AG04450 (cell line): ENCODE measurements around the gene CPT1A. TPM values are rescaled to one million over a fixed set of nuclear protein-coding genes. Genes with fewer than 3 reads are reported as not detected.

Source experiments
- CTCF ChIA-PET: fragments of 300-600, 350-600 bp; formaldehyde crosslinking; extraction: SDS; loops from one replicate; lab custom pipeline; 2022; ENCODE audit warnings: antibody characterized with exemption, inconsistent platforms; lab: Charles Lee
- POLR2A ChIA-PET: fragments of 350-600 bp; formaldehyde crosslinking; extraction: SDS; loops from one replicate; lab custom pipeline; 2021; ENCODE audit warnings: antibody characterized with exemption, inconsistent platforms; lab: Yijun Ruan, JAX
- DNase-seq: peaks from one replicate; pipeline ENCODE4 v3.0.0-alpha.2; 2011; ENCODE audit warnings: low read depth, low spot score
- H3K27ac ChIP-seq: one replicate; pipeline ENCODE4 v1.5.1; 2012; ENCODE audit warnings: low read depth, low read length, control low read depth
- H3K27me3 ChIP-seq: one replicate; pipeline ENCODE4 v1.6.0; 2012; ENCODE audit warnings: low read length; ENCODE audit not compliant: control insufficient read depth, insufficient read depth
- H3K4me3 ChIP-seq: 2 replicates; pipeline ENCODE4 v1.5.1; 2011; ENCODE audit warnings: mild to moderate bottlenecking, low read depth, low read length, control low read depth
- H3K9me3 ChIP-seq: 2 replicates; pipeline ENCODE4 v1.5.1; 2012; ENCODE audit warnings: low read length; ENCODE audit not compliant: control insufficient read depth, insufficient read depth
- CTCF ChIP-seq: IDR thresholded peaks from 2 replicates; pipeline ENCODE4 v1.5.1; 2011; ENCODE audit warnings: low read depth, low read length, control low read depth, inconsistent platforms
- polyA plus RNA-seq: library from polyadenylated mRNA; depleted of rRNA; stranded (reverse); fragments of >200 nt; gene quantifications from 2 replicates; pipeline ENCODE4 v1.2.3, GENCODE V29; 2011

Gene CPT1A
- polyA plus RNA-seq, 1 experiment = 12.4 TPM

- Histone ChIP-seq H3K27me3 (no peaks in the 10 kb centered on the region), H3K9me3 (no peaks in the 10 kb centered on the region; the same call in 1 of the 2 replicates), H3K4me3 (no peak overlapping the region), H3K27ac (no peak overlapping the region)
- ChIA-PET CTCF (no interaction called here), POLR2A (no interaction called here)
- DNase-seq = no peak
- TF ChIP-seq CTCF = no peak
Observed at GRCh38 chr11:68763181-68763721, 78.5 kb downstream of the CPT1A start.

GRCh38 chr11:68762481-68762880, 79.2 kb downstream of the CPT1A start:
- Histone ChIP-seq H3K9me3 (no peaks in the 10 kb centered on the region; the same call in 1 of the 2 replicates), H3K27ac (no peak overlapping the region), H3K27me3 (no peaks in the 10 kb centered on the region), H3K4me3 (no peak overlapping the region)
- POLR2A ChIA-PET = no interaction called here
- CTCF ChIA-PET = no interaction called here
- no peak for DNase-seq
- TF ChIP-seq CTCF = no peak

- DNase-seq = no peak
- no peaks in the 10 kb centered on the region for H3K27me3 ChIP-seq
- no peak for TF ChIP-seq CTCF
- ChIA-PET CTCF (no interaction called here), POLR2A (no interaction called here)
- no peaks in the 10 kb centered on the region; the same call in 1 of the 2 replicates for H3K9me3 ChIP-seq
- H3K4me3 ChIP-seq = no peak overlapping the region
- H3K27ac ChIP-seq = no peak overlapping the region
Observed at GRCh38 chr11:68761801-68762200, 79.9 kb downstream of the CPT1A start.

- no peak for DNase-seq
- Histone ChIP-seq H3K27me3 (no peaks in the 10 kb centered on the region), H3K27ac (no peak overlapping the region), H3K4me3 (no peak overlapping the region), H3K9me3 (no peaks in the 10 kb centered on the region; the same call in 1 of the 2 replicates)
- ChIA-PET POLR2A (no interaction called here), CTCF (no interaction called here)
- no peak for TF ChIP-seq CTCF
Observed at GRCh38 chr11:68759991-68760390, 81.7 kb downstream of the CPT1A start.

- H3K27ac ChIP-seq = no peak overlapping the region
- no peak for TF ChIP-seq CTCF
- no peak overlapping the region for H3K4me3 ChIP-seq
- no peak for DNase-seq
- no peaks in the 10 kb centered on the region for H3K27me3 ChIP-seq
- H3K9me3 ChIP-seq = no peaks in the 10 kb centered on the region
- POLR2A ChIA-PET = no interaction called here
- CTCF ChIA-PET = interaction anchor here (0.6 kb wide), 1 partner anchor 93 kb away, joined by 3 read pairs; no protein-coding TSS in a partner anchor
Observed at GRCh38 chr11:68757711-68758110, 84.0 kb downstream of the CPT1A start.
